Choroid plexus epithelial cell (primary cell): ENCODE data around the gene MGP.

Experiments used
- DNase-seq: peaks from one replicate; pipeline ENCODE4 v3.0.0-alpha.2; 2010; ENCODE audit warnings: low read depth
- H3K4me3 ChIP-seq: 2 replicates; pipeline ENCODE4 v1.5.1; 2011; ENCODE audit warnings: low read depth, mild to moderate bottlenecking, control low read depth, low read length, moderate library complexity
- TF ChIP-seq, protein P1 (sequence below): conservative IDR thresholded peaks from 2 replicates; pipeline ENCODE4 v1.5.1; 2011; ENCODE audit warnings: low read depth, mild to moderate bottlenecking, control low read depth, inconsistent platforms, low read length, moderate library complexity

Gene MGP

DNA sequence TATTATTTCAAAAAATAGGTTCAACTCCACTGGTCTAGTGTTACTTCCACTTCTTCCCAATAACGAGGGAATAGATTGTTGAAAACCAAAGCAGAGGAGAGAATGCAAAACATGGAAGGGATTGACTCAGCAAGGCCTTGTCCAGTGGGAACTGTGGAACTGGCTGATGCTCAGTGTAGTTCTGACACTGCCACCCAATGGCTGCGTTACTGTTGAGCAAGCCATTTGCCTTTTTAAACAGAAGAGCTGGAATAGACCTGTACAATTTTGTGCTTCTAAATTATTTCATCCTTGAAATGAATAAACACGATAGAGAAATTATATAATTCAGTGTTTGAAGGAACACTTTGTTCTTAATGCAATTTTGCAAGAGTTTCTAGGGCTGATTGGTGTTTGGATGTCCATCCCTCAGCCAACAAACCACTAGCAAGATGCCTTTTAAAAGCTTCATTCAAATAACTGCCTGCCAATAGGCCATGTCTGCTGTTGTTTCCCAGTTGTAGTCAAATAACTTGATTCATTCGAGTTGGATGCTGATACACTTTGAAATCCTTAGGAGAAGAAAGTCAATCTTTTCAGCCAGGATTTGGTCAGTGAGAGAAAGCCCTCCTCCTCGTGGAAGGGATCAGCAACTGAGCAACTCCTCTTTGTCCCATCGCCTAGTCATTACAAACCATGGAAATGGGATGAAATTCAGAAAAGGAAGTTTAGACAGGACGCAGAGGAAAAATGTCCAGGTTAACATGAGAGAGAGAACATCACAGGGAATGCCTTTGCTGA is 7.3 kb upstream of the MGP start:
- TF ChIP-seq, protein P1, sequence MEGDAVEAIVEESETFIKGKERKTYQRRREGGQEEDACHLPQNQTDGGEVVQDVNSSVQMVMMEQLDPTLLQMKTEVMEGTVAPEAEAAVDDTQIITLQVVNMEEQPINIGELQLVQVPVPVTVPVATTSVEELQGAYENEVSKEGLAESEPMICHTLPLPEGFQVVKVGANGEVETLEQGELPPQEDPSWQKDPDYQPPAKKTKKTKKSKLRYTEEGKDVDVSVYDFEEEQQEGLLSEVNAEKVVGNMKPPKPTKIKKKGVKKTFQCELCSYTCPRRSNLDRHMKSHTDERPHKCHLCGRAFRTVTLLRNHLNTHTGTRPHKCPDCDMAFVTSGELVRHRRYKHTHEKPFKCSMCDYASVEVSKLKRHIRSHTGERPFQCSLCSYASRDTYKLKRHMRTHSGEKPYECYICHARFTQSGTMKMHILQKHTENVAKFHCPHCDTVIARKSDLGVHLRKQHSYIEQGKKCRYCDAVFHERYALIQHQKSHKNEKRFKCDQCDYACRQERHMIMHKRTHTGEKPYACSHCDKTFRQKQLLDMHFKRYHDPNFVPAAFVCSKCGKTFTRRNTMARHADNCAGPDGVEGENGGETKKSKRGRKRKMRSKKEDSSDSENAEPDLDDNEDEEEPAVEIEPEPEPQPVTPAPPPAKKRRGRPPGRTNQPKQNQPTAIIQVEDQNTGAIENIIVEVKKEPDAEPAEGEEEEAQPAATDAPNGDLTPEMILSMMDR = peak; percentile 34
- no peak overlapping the region for H3K4me3 ChIP-seq
- DNase-seq = peak; percentile 54

DNA sequence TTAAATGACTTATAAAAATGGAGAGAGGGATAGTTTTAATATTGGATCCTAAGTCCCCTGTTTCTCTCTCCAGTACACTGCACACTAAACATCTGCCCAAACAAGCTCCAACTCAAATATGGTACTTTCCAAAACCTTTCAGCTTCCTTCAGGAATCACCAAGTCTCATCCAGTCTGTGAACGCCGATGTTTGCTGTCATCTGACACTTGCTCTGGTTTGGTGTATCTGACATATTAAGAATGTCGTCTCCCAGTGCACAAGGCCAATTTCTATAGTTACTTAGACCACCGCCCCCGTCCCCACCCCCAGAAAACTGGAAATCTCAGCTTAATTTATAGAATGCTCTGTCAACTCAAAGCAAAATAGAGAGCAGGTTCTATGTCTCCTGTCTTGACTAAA is 5.0 kb upstream of the MGP start:
- H3K4me3 ChIP-seq = no peak overlapping the region
- no peak for DNase-seq
- TF ChIP-seq, protein P1 = no peak

DNA sequence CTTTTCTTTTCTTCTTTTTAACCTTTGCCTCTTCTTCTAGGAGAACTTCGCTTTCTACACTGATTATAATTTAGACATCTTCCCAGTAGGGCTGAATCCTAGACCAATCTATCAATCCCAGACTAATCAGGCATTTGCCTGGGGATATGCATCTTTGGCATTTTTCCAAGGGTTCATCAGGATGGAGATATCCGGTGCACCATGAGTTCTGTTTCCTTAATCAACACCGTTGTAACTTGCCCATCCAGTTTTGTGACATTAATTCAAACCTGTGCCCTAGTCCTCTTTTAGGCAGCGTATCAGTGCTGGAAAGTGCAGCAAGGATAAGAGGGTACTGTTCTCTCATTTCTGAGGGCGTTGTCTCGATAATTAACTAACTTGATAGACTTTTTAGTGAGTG is 617 bp upstream of the MGP start:
- TF ChIP-seq, protein P1 = no peak
- no peak overlapping the region for H3K4me3 ChIP-seq
- no peak for DNase-seq

DNA sequence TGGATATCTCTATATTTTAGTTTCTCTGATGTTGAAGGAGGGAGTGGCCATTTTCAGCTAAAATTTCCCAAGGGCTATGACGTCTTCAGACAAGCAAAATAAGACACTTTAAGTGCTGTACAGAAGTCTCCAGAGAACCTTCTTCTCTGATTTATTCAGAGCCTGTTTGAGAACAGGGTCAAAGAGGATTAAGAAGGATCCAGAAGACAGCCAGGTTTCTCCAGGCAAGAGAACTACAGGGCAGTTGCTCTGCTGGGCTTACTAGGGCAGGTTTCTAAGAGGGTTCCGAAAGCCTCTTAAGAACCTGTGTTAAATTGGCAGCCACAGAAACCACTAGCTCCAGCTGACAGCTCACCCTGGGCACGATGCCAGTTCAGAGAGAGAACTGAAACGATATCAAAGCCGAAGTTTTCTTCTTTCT is 1.2 kb downstream of the MGP start:
- peak overlapping the region; percentile 40 for H3K4me3 ChIP-seq
- TF ChIP-seq, protein P1 = no peak
- DNase-seq = peak; percentile 92

DNA sequence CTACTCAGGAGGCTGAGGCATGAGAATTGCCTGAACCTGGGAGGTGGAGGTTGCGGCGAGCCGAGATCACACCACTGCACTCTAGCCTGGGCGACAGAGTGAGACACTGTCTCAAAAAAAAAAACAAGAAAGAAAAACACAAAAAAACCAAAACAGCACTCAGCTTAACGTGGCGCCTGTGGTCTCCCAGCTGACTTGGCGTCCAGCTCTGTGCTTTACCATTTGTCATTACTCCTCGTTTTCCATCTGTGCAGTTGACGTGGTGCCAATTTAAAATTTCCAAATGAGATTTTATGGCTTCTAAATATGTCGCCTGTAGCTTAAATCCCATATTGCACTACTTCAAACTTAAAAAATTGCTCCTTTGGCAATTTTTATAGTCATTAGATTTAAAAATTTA is 2.0 kb downstream of the MGP start:
- DNase-seq = no peak
- H3K4me3 ChIP-seq = no peak overlapping the region
- TF ChIP-seq, protein P1 = no peak

DNA sequence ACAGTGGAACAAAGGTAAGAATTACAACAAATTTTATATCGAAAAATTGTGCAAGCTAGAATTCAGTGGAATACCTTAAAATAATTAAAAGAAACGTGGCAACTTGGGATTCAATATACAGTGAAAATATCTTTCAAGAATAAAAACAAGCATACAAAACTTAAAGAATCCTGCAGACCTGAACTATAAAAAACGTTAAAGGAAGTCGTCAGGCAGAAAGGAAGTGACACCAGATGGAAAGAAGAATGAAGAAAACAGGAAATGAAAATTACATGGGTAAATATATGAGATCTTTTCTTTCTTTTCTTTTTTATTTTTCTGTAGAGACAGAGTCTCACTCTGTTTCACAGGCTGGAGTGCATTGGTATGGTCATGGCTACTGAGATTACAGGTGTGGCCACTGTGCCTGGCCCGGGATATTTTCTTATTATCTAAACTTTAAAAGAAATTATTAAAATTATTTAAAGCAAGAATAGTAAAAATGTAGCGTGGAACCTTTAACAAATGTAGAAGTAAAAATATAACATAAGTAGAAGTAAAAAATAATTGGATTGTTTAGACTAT is 4.7 kb downstream of the MGP start:
- H3K4me3 ChIP-seq = no peak overlapping the region
- no peak for DNase-seq
- TF ChIP-seq, protein P1 = no peak

DNA sequence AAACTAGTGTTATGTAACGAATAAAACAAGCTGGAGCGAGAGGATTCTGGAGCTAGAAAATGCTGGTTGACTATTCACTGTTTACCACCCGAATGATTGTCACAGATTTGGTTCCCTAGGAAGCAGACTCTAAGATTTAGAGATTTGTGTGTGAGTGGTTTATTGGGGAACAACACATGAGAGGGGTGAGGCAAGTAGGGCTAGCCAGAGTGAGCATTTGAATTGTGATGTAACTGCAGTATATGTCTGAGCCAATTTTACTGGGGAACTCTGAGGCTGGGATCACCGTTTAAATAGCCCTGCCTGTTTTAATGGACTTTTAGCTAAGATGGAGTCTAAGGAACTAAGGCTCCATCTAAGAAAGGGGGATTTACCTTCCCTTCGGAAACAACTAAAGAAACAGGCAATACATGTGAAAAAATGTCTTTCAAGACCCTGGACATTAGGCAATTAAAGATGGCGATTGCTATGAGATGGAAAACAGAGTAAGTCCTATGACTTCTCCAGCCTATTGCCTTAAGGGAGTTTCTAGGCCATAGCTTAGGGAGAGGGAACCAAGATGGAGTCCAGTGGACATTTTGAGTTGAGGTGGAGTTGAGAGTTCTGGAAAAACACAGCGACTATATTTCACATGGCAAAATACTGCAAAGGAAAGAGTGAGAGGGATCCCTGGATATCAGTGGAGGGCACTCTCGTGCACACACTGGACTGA is 6.3 kb downstream of the MGP start:
- no peak overlapping the region for H3K4me3 ChIP-seq
- no peak for DNase-seq
- TF ChIP-seq, protein P1 = no peak
